PFSK-1 (cell line): Measurements from ENCODE around the gene MTUS2.

Experiments
- FOXP2 ChIP-seq: optimal IDR thresholded peaks from 2 replicates; pipeline ENCODE3; 2011; ENCODE audit warnings: borderline replicate concordance, control low read depth, inconsistent platforms; ENCODE audit not compliant: insufficient read depth; ENCODE audit errors: extremely low read length, extremely low read depth
- POLR2AphosphoS5 ChIP-seq: IDR thresholded peaks from 2 replicates; pipeline ENCODE4 v1.6.1; 2012; ENCODE audit warnings: low read depth, mild to moderate bottlenecking, control low read depth, low read length, moderate library complexity
- SIN3A ChIP-seq: IDR thresholded peaks from 2 replicates; pipeline ENCODE4 v1.6.1; 2012; ENCODE audit warnings: mild to moderate bottlenecking, low read length, moderate library complexity, borderline replicate concordance; ENCODE audit not compliant: insufficient read depth
- TAF1 ChIP-seq: IDR thresholded peaks from 2 replicates; pipeline ENCODE4 v1.6.1; 2012; ENCODE audit warnings: low read length, control low read depth, borderline replicate concordance; ENCODE audit not compliant: insufficient read depth
- TF ChIP-seq, protein P1 (sequence below), 2 experiments: IDR thresholded peaks; 2 replicates each; pipeline versions ENCODE4 v1.6.1 to v1.8.0; 2011 to 2012; ENCODE audit warnings: low read depth in 2 of 2, low read length in 2 of 2, control low read depth in 1 of 2, inconsistent platforms in 1 of 2, mild to moderate bottlenecking in 1 of 2, moderate library complexity in 1 of 2; ENCODE audit not compliant: insufficient read depth in 1 of 2

MTUS2 gene

DNA sequence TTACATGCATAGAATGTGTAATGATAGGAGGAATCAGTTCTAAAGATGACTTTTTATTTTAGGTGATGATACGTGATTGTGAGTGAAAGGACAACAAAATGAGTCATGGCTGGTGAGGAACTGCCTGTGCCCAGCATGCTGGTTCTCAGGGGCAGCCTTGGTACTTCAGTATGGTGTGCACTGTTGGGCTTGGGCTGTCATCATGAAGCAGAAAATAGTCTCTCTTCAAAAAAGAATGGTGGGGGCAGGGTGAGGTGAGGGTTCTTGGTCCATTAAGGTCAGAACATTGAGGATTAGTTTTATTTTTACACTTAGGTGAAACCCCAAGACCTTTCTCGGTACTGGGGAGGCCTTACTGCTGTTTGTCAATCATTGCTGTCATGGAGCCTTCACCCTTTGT, 309.5 kb downstream of the MTUS2 start:
- TF ChIP-seq SIN3A (no peak), POLR2AphosphoS5 (no peak), FOXP2 (no peak)
- TF ChIP-seq, protein P1, sequence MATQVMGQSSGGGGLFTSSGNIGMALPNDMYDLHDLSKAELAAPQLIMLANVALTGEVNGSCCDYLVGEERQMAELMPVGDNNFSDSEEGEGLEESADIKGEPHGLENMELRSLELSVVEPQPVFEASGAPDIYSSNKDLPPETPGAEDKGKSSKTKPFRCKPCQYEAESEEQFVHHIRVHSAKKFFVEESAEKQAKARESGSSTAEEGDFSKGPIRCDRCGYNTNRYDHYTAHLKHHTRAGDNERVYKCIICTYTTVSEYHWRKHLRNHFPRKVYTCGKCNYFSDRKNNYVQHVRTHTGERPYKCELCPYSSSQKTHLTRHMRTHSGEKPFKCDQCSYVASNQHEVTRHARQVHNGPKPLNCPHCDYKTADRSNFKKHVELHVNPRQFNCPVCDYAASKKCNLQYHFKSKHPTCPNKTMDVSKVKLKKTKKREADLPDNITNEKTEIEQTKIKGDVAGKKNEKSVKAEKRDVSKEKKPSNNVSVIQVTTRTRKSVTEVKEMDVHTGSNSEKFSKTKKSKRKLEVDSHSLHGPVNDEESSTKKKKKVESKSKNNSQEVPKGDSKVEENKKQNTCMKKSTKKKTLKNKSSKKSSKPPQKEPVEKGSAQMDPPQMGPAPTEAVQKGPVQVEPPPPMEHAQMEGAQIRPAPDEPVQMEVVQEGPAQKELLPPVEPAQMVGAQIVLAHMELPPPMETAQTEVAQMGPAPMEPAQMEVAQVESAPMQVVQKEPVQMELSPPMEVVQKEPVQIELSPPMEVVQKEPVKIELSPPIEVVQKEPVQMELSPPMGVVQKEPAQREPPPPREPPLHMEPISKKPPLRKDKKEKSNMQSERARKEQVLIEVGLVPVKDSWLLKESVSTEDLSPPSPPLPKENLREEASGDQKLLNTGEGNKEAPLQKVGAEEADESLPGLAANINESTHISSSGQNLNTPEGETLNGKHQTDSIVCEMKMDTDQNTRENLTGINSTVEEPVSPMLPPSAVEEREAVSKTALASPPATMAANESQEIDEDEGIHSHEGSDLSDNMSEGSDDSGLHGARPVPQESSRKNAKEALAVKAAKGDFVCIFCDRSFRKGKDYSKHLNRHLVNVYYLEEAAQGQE (IDR thresholded peaks at IDR 0.05; ENCODE audit: insufficient read depth in 1 of 2, low read depth in 2 of 2, low read length in 2 of 2): no peak

DNA sequence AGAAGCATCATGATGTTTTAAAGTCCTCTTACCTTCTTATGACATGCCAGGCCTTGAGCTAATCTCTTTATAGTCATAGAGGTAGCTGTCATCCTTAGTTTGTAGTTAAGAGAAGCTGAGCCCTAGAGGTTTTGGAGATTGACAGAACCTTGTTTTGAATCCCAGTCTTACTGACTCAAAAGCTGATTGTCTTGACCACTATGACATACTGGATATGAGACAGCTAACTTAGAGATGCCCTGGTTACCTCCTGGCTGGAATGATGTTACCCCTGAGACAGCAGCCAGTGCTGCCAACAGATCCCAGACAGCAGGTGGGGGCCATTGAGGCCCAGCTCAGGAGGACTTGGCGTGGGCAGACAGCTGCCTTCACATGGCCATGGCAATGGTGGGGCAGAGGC, 311.0 kb downstream of the MTUS2 start:
- TF ChIP-seq SIN3A: no peak
- TF ChIP-seq, protein P1 (IDR thresholded peaks at IDR 0.05; ENCODE audit: insufficient read depth in 1 of 2, low read depth in 2 of 2, low read length in 2 of 2): no peak
- no peak for TF ChIP-seq TAF1
- no peak for TF ChIP-seq FOXP2

DNA sequence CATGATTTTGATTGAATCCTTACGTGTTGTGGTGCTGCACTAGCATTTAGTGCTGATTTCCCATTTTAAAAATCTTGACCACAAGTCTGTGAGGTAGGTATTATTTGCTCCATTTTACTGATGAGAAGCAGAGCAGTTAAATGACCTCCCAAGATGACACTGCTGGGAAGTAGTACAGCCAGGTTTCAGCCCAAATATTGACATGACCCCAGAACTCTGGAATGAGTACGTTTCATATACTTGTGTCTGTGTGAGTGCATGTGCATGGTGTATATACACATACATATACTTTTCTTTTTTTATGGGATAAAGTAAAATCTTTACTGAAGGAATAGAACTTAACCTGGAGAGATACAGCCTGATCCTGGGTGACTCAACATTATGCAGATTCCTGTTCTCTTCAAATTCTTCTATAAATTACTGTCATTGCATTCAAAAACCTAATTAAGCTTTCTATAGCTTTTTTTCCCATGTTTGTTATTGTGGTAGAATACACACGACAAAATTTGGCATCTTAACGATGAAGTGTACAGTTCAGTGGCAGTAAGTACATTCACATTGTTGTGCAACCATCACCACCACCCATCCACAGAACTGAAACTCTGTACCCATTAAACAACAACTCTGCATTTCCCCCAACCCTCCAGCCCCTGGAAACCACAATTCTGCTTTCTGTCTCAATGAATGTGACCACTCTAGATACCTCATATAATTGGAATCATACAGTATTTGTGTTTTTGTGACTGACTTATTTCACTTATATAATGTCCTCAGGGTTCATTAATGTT, 311.9 kb downstream of the MTUS2 start:
- TF ChIP-seq, protein P1 (IDR thresholded peaks at IDR 0.05; ENCODE audit: insufficient read depth in 1 of 2, low read depth in 2 of 2, low read length in 2 of 2): no peak

DNA sequence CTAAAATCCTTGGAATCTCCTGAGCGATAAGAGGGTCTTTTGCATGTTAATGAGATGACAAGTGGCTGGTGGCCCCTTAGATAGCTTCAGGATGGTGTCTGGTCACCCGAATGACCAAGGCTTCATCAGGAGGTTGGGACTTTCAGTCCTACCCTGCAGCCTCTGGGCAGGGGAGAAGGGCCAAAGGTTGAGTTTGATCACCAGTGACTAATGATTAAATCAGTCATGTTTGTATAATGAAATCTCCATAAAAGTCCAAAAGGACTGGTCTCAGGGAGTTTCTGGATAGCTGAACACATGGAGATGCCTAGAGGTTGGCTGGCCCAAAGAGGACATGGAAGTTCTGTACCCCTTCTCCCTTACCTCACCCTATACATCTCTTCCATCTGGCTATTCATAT, 316.2 kb downstream of the MTUS2 start:
- TF ChIP-seq SIN3A: no peak
- TF ChIP-seq, protein P1 (IDR thresholded peaks at IDR 0.05; ENCODE audit: insufficient read depth in 1 of 2, low read depth in 2 of 2, low read length in 2 of 2): no peak
- TF ChIP-seq TAF1: no peak
- TF ChIP-seq FOXP2: no peak
- no peak for TF ChIP-seq POLR2AphosphoS5

DNA sequence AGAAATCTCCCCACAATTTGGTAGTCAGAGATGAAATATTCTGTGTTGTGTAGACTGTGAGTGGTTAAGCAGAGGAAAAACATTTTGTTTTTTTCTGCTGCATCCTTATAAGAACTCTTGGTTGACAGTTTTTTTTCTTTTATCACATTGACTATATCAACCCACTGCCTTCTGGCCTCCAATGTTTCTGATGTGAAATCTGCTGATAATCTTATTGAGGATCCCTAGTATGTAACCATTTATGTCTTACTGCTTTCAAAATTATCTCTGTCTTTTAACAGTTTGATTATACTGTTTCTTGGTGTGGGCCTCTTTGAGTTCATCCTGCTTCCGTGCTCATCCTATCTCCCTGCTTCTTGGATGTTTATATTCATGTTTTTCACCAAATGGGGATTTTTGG, 316.9 kb downstream of the MTUS2 start:
- TF ChIP-seq, protein P1 (IDR thresholded peaks at IDR 0.05; ENCODE audit: insufficient read depth in 1 of 2, low read depth in 2 of 2, low read length in 2 of 2): no peak
- no peak for TF ChIP-seq FOXP2
- no peak for TF ChIP-seq SIN3A
- TF ChIP-seq TAF1: no peak
- no peak for TF ChIP-seq POLR2AphosphoS5
